Caco-2 (cell line): ENCODE measurements around the gene LYPD5. TPM values are rescaled to one million over a fixed set of nuclear protein-coding genes. Genes with fewer than 3 reads are reported as not detected.

Experiments used
- BruUV-seq: library from RNA; stranded (reverse); fragments of 400-500 nt; replicated peaks from 2 replicates; lab custom pipeline; 2021; lab: Mats Ljungman, UMichigan
- CTCF ChIA-PET: fragments of 300-600 bp; sonication (Branson Sonifier 250); formaldehyde crosslinking; loops from one replicate; lab custom pipeline; 2022; ENCODE audit warnings: antibody characterized with exemption; lab: Charles Lee
- POLR2A ChIA-PET: fragments of 300-600 bp; sonication (Branson Sonifier 250); formaldehyde crosslinking; loops from one replicate; lab custom pipeline; 2022; ENCODE audit warnings: antibody characterized with exemption; lab: Charles Lee
- DNase-seq, 2 experiments: peaks; one replicate each; pipeline versions ENCODE4 v3.0.0 to v3.0.0-alpha.2; 2020 to 2022
- H3K27me3 ChIP-seq: replicated peaks from 2 replicates; pipeline ENCODE4 v1.6.0; 2011; ENCODE audit warnings: low read length; ENCODE audit not compliant: control insufficient read depth, insufficient read depth
- H3K36me3 ChIP-seq: 2 replicates; pipeline ENCODE4 v1.5.1; 2011; ENCODE audit warnings: low read length; ENCODE audit not compliant: control insufficient read depth, insufficient read depth
- H3K4me1 ChIP-seq: fragments of 250-450 bp; sonication (Bioruptor Pico); 2 replicates; pipeline ENCODE4 v1.5.1; 2020; ENCODE audit warnings: mild to moderate bottlenecking
- H3K4me3 ChIP-seq: 2 replicates; pipeline ENCODE4 v1.5.1; 2011; ENCODE audit warnings: low read depth, mild to moderate bottlenecking, control low read depth, low read length
- H3K9me3 ChIP-seq: fragments of 250-450 bp; sonication (Bioruptor Pico); 2 replicates; pipeline ENCODE4 v1.5.1; 2020; ENCODE audit warnings: mild to moderate bottlenecking, moderate library complexity
- H3K27ac Mint-ChIP-seq: one replicate; pipeline ENCODE4 v1.8.0; 2022; ENCODE audit warnings: mixed read lengths; ENCODE audit not compliant: unreplicated experiment
- H3K27me3 Mint-ChIP-seq: one replicate; pipeline ENCODE4 v1.8.0; 2022; ENCODE audit warnings: mixed read lengths; ENCODE audit not compliant: insufficient read depth, unreplicated experiment
- H3K36me3 Mint-ChIP-seq: one replicate; pipeline ENCODE4 v1.8.0; 2022; ENCODE audit warnings: mild to moderate bottlenecking, mixed read lengths; ENCODE audit not compliant: insufficient read depth, unreplicated experiment
- H3K4me1 Mint-ChIP-seq: one replicate; pipeline ENCODE4 v1.8.0; 2022; ENCODE audit warnings: low read depth, mixed read lengths; ENCODE audit not compliant: unreplicated experiment
- H3K4me3 Mint-ChIP-seq: one replicate; pipeline ENCODE4 v1.8.0; 2022; ENCODE audit warnings: mild to moderate bottlenecking, moderate library complexity, mixed read lengths; ENCODE audit not compliant: unreplicated experiment
- H3K9me3 Mint-ChIP-seq: one replicate; pipeline ENCODE4 v1.8.0; 2022; ENCODE audit warnings: mixed read lengths; ENCODE audit not compliant: unreplicated experiment
- intact Hi-C: fragments of 100-400 bp; cut with micrococcal nuclease; formaldehyde crosslinking; loops from one replicate; pipeline ENCODE4 v1.10.0; 2022; ENCODE audit not compliant: unreplicated experiment
- total RNA-seq: library from RNA; stranded (reverse); gene quantifications from 2 replicates; pipeline ENCODE4 v1.2.3, GENCODE V29; 2022
- TF ChIP-seq, protein P1 (sequence below), 2 experiments: fragments of 200-600 bp in 1 of 2; IDR thresholded peaks; 1 replicate in 1 of 2; 2 replicates in 1 of 2; pipeline versions ENCODE4 v1.5.1 to v1.8.0; 2011 to 2022; ENCODE audit warnings: antibody characterized with exemption in 1 of 2, control low read depth in 1 of 2, inconsistent platforms in 1 of 2, low read depth in 1 of 2, low read length in 1 of 2, mild to moderate bottlenecking in 1 of 2, moderate library complexity in 1 of 2; ENCODE audit not compliant: insufficient read depth in 1 of 2, severe bottlenecking in 1 of 2, unreplicated experiment in 1 of 2

LYPD5 gene
- total RNA-seq, 1 experiment from 2014 or later = 0.95 TPM

DNA sequence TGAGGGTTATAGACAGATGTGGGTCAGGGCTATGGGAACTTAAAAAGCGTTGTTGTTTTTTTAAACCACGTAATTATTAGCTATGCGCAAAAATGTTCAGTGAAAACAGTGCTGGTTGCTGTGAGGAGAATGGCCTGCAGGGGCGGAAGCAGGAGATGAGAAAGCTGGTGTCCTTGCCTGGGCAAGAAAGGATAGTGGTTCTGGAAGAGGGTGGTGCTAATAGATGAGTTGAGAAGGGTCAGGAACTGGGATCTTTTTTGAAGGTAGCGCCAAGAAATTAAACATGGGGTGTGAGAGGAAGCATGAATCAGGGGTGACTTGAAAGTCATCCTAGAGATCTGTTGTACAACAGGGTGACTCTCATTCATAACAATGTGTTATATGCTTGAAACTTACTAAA lies 42.7 kb downstream of the LYPD5 start:
- Mint-ChIP-seq H3K27me3 (no peaks in the 10 kb centered on the region), H3K4me1 (peaks cover under 1% of the 10 kb centered on the region), H3K27ac (no peak overlapping the region), H3K4me3 (no peak overlapping the region), H3K9me3 (no peaks in the 10 kb centered on the region), H3K36me3 (peaks cover 30% of the 10 kb centered on the region)
- no peaks in the 10 kb centered on the region for H3K9me3 ChIP-seq
- TF ChIP-seq, protein P1, sequence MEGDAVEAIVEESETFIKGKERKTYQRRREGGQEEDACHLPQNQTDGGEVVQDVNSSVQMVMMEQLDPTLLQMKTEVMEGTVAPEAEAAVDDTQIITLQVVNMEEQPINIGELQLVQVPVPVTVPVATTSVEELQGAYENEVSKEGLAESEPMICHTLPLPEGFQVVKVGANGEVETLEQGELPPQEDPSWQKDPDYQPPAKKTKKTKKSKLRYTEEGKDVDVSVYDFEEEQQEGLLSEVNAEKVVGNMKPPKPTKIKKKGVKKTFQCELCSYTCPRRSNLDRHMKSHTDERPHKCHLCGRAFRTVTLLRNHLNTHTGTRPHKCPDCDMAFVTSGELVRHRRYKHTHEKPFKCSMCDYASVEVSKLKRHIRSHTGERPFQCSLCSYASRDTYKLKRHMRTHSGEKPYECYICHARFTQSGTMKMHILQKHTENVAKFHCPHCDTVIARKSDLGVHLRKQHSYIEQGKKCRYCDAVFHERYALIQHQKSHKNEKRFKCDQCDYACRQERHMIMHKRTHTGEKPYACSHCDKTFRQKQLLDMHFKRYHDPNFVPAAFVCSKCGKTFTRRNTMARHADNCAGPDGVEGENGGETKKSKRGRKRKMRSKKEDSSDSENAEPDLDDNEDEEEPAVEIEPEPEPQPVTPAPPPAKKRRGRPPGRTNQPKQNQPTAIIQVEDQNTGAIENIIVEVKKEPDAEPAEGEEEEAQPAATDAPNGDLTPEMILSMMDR (IDR thresholded peaks at IDR 0.05; ENCODE audit: insufficient read depth in 1 of 2, low read depth in 1 of 2, low read length in 1 of 2, severe bottlenecking in 1 of 2, unreplicated experiment in 1 of 2) = peak; percentile 11 to 12
- H3K36me3 ChIP-seq = no peaks in the 10 kb centered on the region
- POLR2A ChIA-PET = no interaction called here
- H3K4me3 ChIP-seq = no peak overlapping the region
- CTCF ChIA-PET = interaction anchor here (0.7 to 1.4 kb wide), 2 partner anchors 14 to 26 kb away, joined by 3 to 6 read pairs; no protein-coding TSS in a partner anchor
- no peaks in the 10 kb centered on the region for H3K27me3 ChIP-seq
- no peak for DNase-seq
- no TSS peak for BruUV-seq
- intact Hi-C loops = no loop called here
- H3K4me1 ChIP-seq = no peaks in the 10 kb centered on the region; the same call in 1 of the 2 replicates

DNA sequence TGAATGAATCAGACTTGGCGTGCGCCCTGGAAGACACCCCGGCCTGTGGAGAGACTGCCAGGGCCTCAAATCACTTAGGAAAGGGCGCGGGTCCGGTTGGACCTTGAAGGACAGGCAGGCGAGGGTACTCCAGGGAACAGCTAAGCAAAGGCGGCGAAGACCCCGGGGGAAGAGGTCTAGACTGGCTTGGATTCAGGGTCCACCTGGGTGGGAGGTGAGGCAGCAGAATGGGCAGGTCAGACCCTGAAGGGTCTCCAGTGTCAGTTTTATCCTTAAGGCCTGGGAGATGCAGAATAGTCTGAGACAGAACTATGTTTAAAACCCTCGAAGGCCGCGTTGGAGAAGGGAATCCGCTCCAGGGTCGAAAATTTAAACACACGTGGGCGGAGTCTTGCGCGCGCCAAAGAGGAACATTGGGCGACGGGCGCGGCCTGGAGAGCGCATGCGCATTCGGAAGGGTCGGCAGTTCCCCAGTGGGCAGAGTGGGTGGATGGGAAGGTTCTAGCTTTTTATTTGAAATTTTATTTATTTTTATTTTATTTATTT lies 46.9 kb downstream of the LYPD5 start:
- peak; percentile 86 to 87 for DNase-seq
- Histone ChIP-seq H3K4me1 (no peaks in the 10 kb centered on the region), H3K36me3 (no peaks in the 10 kb centered on the region; the same call in 1 of the 2 replicates), H3K27me3 (no peaks in the 10 kb centered on the region), H3K4me3 (peak overlapping the region; percentile 98), H3K9me3 (no peaks in the 10 kb centered on the region)
- ChIA-PET CTCF (interaction anchor here (1.0 to 2.2 kb wide), 3 partner anchors 10 to 87 kb away, joined by 4 to 15 read pairs (median 5); no protein-coding TSS in a partner anchor), POLR2A (interaction anchor here (0.6 to 1.3 kb wide), 7 partner anchors 10 to 409 kb away, joined by 3 to 12 read pairs (median 5); partner anchors contain the start of genes ZNF226 and ZNF283)
- Mint-ChIP-seq H3K4me1 (peaks cover 5% of the 10 kb centered on the region), H3K36me3 (peaks cover 32% of the 10 kb centered on the region), H3K4me3 (peak overlapping the region; percentile 97), H3K9me3 (no peaks in the 10 kb centered on the region), H3K27ac (peak overlapping the region; percentile 100), H3K27me3 (no peaks in the 10 kb centered on the region)
- TSS peak; percentile 89 for BruUV-seq
- TF ChIP-seq, protein P1 (IDR thresholded peaks at IDR 0.05; ENCODE audit: insufficient read depth in 1 of 2, low read depth in 1 of 2, low read length in 1 of 2, severe bottlenecking in 1 of 2, unreplicated experiment in 1 of 2) = no peak
- intact Hi-C loops = no loop called here

DNA sequence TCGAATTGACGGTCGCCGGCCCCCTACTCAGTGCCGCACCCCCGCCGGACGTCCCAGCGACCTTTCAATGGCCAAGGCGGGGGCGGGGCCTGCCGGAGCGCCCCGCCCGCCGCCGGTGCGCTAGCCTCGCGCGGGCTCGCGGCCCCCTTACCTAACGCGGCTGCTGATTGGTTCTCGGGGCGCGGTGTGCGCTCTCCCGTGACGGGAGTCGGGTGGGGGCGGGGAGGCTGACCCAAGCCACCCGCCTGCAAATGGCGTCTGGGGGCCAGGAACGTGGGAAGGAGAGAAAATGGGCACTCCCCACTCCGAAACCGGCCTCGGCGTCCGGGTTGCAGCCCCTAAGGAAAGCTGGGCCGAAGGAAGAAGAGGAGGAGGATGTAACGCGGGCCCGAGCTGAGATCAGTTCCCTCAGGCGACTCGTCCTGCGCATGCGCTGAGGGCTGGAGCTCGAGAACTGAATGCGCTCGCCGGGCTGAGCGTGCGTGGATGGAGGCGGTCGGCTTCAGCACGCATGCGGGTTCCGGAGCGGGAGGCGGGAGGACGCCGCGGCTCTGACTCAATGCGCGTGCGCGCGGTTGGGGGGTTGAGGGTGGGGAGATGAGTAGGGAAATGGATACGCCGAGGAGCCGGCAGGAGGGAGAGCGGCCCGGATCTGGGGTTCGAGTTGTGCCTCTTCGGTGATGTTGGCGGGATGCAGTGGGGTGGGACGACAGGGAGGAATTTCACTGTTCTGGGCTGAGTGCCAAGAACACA lies 47.6 kb downstream of the LYPD5 start, which contains the start of gene SMG9:
SMG9 (minus strand) TSS at position 460 of the 753 bp plus-strand sequence. CDS start 4,221 bp downstream, outside the sequence.
- Histone ChIP-seq H3K36me3 (no peaks in the 10 kb centered on the region; the same call in 1 of the 2 replicates), H3K27me3 (no peaks in the 10 kb centered on the region), H3K4me1 (no peaks in the 10 kb centered on the region), H3K9me3 (no peaks in the 10 kb centered on the region), H3K4me3 (peak within 1 kb of the TSS; percentile 98)
- Mint-ChIP-seq H3K4me3 (peak within 1 kb of the TSS; percentile 97), H3K4me1 (peaks cover 11% of the 10 kb centered on the region), H3K9me3 (no peaks in the 10 kb centered on the region), H3K27ac (peak within 1 kb of the TSS; percentile 100), H3K27me3 (no peaks in the 10 kb centered on the region), H3K36me3 (peaks cover 37% of the 10 kb centered on the region)
- BruUV-seq = no TSS peak
- intact Hi-C loops = no loop called here
- ChIA-PET CTCF (interaction anchor here (1.0 to 2.2 kb wide), 3 partner anchors 9 to 86 kb away, joined by 4 to 15 read pairs (median 5); no protein-coding TSS in a partner anchor), POLR2A (interaction anchor here (0.6 to 1.3 kb wide), 8 partner anchors 8 to 410 kb away, joined by 3 to 12 read pairs (median 5); partner anchors contain the start of genes ZNF226 and ZNF283)
- peak; percentile 98 to 99 for DNase-seq
- TF ChIP-seq, protein P1 (IDR thresholded peaks at IDR 0.05; ENCODE audit: insufficient read depth in 1 of 2, low read depth in 1 of 2, low read length in 1 of 2, severe bottlenecking in 1 of 2, unreplicated experiment in 1 of 2) = no peak
